H9 (cell line): Measurements from ENCODE around the gene MIA3. TPM values are rescaled to one million over a fixed set of nuclear protein-coding genes. Genes with fewer than 3 reads are reported as not detected.

Experiments
- DNase-seq: peaks from one replicate; pipeline ENCODE4 v3.0.0-alpha.2; 2017
- H2AFZ ChIP-seq: one replicate; pipeline ENCODE4 v1.6.1; 2013; ENCODE audit warnings: mild to moderate bottlenecking, low read length, control low read depth, moderate library complexity
- H2AK5ac ChIP-seq: 2 replicates; pipeline ENCODE4 v1.6.1; 2013; ENCODE audit warnings: low read length, control low read depth, mixed read lengths; ENCODE audit not compliant: insufficient read length
- H2BK120ac ChIP-seq: one replicate; pipeline ENCODE4 v1.6.1; 2013; ENCODE audit warnings: low read depth, mild to moderate bottlenecking, low read length, control low read depth, inconsistent platforms; ENCODE audit not compliant: poor library complexity, severe bottlenecking
- H2BK12ac ChIP-seq: 2 replicates; pipeline ENCODE4 v1.6.1; 2013; ENCODE audit warnings: low read length, control low read depth, mixed read lengths, low read depth; ENCODE audit not compliant: insufficient read length
- H2BK15ac ChIP-seq: 2 replicates; pipeline ENCODE4 v1.6.1; 2013; ENCODE audit warnings: low read depth, low read length, control low read depth
- H2BK20ac ChIP-seq: one replicate; pipeline ENCODE4 v1.6.1; 2013; ENCODE audit warnings: low read depth, mild to moderate bottlenecking, low read length, control low read depth, inconsistent platforms; ENCODE audit not compliant: poor library complexity, severe bottlenecking
- H2BK5ac ChIP-seq: 2 replicates; pipeline ENCODE4 v1.6.1; 2013; ENCODE audit warnings: low read length, control low read depth, mixed read lengths; ENCODE audit not compliant: insufficient read length
- H3K14ac ChIP-seq: 2 replicates; pipeline ENCODE4 v1.6.1; 2013; ENCODE audit warnings: low read length, control low read depth; ENCODE audit not compliant: insufficient read depth
- H3K18ac ChIP-seq: 2 replicates; pipeline ENCODE4 v1.6.1; 2013; ENCODE audit warnings: low read depth, mild to moderate bottlenecking, mixed read lengths, low read length, control low read depth; ENCODE audit not compliant: insufficient read length
- H3K23ac ChIP-seq: 2 replicates; pipeline ENCODE4 v1.6.1; 2013; ENCODE audit warnings: low read length, control low read depth, mixed read lengths, low read depth; ENCODE audit not compliant: insufficient read length
- H3K23me2 ChIP-seq: 2 replicates; pipeline ENCODE4 v1.6.1; 2013; ENCODE audit warnings: low read depth, mild to moderate bottlenecking, mixed read lengths, low read length, control low read depth; ENCODE audit not compliant: insufficient read length, poor library complexity, severe bottlenecking
- H3K27ac ChIP-seq: 2 replicates; pipeline ENCODE4 v1.5.1; 2013; ENCODE audit warnings: low read length, control low read depth, mixed read lengths, low read depth; ENCODE audit not compliant: insufficient read length
- H3K27me3 ChIP-seq: 2 replicates; pipeline ENCODE4 v1.6.1; 2013; ENCODE audit warnings: low read length, control low read depth, inconsistent platforms; ENCODE audit not compliant: insufficient read depth
- H3K4ac ChIP-seq: 2 replicates; pipeline ENCODE4 v1.6.1; 2013; ENCODE audit warnings: low read depth, mild to moderate bottlenecking, control low read depth, inconsistent platforms, low read length, moderate library complexity
- H3K4me1 ChIP-seq: 2 replicates; pipeline ENCODE4 v1.6.1; 2013; ENCODE audit warnings: low read length, control low read depth, inconsistent platforms; ENCODE audit not compliant: insufficient read depth
- H3K4me2 ChIP-seq: 2 replicates; pipeline ENCODE4 v1.6.1; 2013; ENCODE audit warnings: low read length, control low read depth, mixed read lengths; ENCODE audit not compliant: insufficient read length, insufficient read depth
- H3K56ac ChIP-seq: 2 replicates; pipeline ENCODE4 v1.6.1; 2013; ENCODE audit warnings: low read depth, mild to moderate bottlenecking, mixed read lengths, low read length, control low read depth; ENCODE audit not compliant: insufficient read length
- H3K79me1 ChIP-seq: 2 replicates; pipeline ENCODE4 v1.6.1; 2013; ENCODE audit warnings: low read depth, mild to moderate bottlenecking, moderate library complexity, low read length, control low read depth, inconsistent platforms; ENCODE audit not compliant: insufficient read depth, poor library complexity, severe bottlenecking
- H3K79me2 ChIP-seq: 2 replicates; pipeline ENCODE4 v1.6.1; 2013; ENCODE audit warnings: low read length, control low read depth, inconsistent platforms; ENCODE audit not compliant: insufficient read depth
- H3K9ac ChIP-seq: 2 replicates; pipeline ENCODE4 v1.6.1; 2013; ENCODE audit warnings: low read length, control low read depth, mixed read lengths; ENCODE audit not compliant: insufficient read length; ENCODE audit errors: extremely low read depth
- H3K9me3 ChIP-seq: one replicate; pipeline ENCODE4 v1.6.1; 2013; ENCODE audit warnings: low read depth, low read length, inconsistent platforms; ENCODE audit not compliant: control insufficient read depth
- H3T11ph ChIP-seq: one replicate; pipeline ENCODE4 v1.6.1; 2013; ENCODE audit warnings: mild to moderate bottlenecking, low read length, control low read depth, inconsistent platforms
- H4K20me1 ChIP-seq: one replicate; pipeline ENCODE4 v1.6.1; 2013; ENCODE audit not compliant: control insufficient read depth, insufficient read length, insufficient read depth
- H4K5ac ChIP-seq: 2 replicates; pipeline ENCODE4 v1.6.1; 2013; ENCODE audit warnings: low read depth, mild to moderate bottlenecking, mixed read lengths, low read length, control low read depth; ENCODE audit not compliant: insufficient read length
- H4K8ac ChIP-seq: replicated peaks from 2 replicates; pipeline ENCODE4 v1.6.1; 2013; ENCODE audit warnings: low read length, control low read depth, mixed read lengths, low read depth; ENCODE audit not compliant: insufficient read length
- H4K91ac ChIP-seq: 2 replicates; pipeline ENCODE4 v1.6.1; 2013; ENCODE audit warnings: low read depth, mild to moderate bottlenecking, moderate library complexity, mixed read lengths, low read length, control low read depth; ENCODE audit not compliant: insufficient read length
- H3K27ac Mint-ChIP-seq, 3 experiments: 2 replicates in 2 of 3; 3 replicates in 1 of 3; pipeline ENCODE4 v1.8.0; 2020 to 2021; ENCODE audit warnings: mixed read lengths in 3 of 3, mild to moderate bottlenecking in 1 of 3, moderate library complexity in 1 of 3
- H3K27me3 Mint-ChIP-seq: 2 replicates; pipeline ENCODE4 v1.8.0; 2021; ENCODE audit warnings: low read depth, mild to moderate bottlenecking, moderate library complexity, mixed read lengths
- H3K36me3 Mint-ChIP-seq, 3 experiments: 2 replicates in 2 of 3; 3 replicates in 1 of 3; pipeline ENCODE4 v1.8.0; 2020 to 2021; ENCODE audit warnings: low read depth in 3 of 3, mixed read lengths in 3 of 3; ENCODE audit not compliant: insufficient read depth in 1 of 3
- H3K4me1 Mint-ChIP-seq, 2 experiments: 2 replicates each; pipeline ENCODE4 v1.8.0; 2020; ENCODE audit warnings: mixed read lengths in 2 of 2
- H3K4me3 Mint-ChIP-seq, 2 experiments: 2 replicates in 1 of 2; 3 replicates in 1 of 2; pipeline ENCODE4 v1.8.0; 2020 to 2021; ENCODE audit warnings: mild to moderate bottlenecking in 2 of 2, mixed read lengths in 2 of 2, moderate library complexity in 1 of 2
- H3K9me3 Mint-ChIP-seq, 2 experiments: 2 replicates in 1 of 2; 3 replicates in 1 of 2; pipeline ENCODE4 v1.8.0; 2020; ENCODE audit warnings: mild to moderate bottlenecking in 2 of 2, mixed read lengths in 2 of 2, moderate library complexity in 1 of 2
- CTCF ChIP-seq: fragments of 200-600 bp; sonication (generic); conservative IDR thresholded peaks from 3 replicates; pipeline ENCODE4 v1.8.0; 2021; ENCODE audit warnings: antibody characterized with exemption, mild to moderate bottlenecking
- WGBS: extraction: QIAGEN DNeasy Blood & Tissue Kit; methylation state at CpG from one replicate; pipeline ENCODE4 v1.1.7; 2013; ENCODE audit warnings: missing lambda C conversion rate, low lambda C conversion rate, mixed read lengths; ENCODE audit not compliant: insufficient read length; ENCODE audit errors: extremely low coverage; 5-methylcytosine and 5-hydroxymethylcytosine counted together
- total RNA-seq: library from RNA; stranded (reverse); gene quantifications from 2 replicates; pipeline ENCODE4 v1.2.1, GENCODE V29; 2021

Gene MIA3
- total RNA-seq, 1 experiment from 2014 or later: 55.5 TPM

GRCh38 chr1:222583079-222583478 lies 34.8 kb upstream of the MIA3 start:
- Histone ChIP-seq H2AFZ (no peak overlapping the region), H3K23ac (no peak overlapping the region), H3K79me2 (no peaks in the 10 kb centered on the region; the same call in 1 of the 2 replicates), H3K4me2 (no peak overlapping the region), H2BK15ac (no peak overlapping the region), H4K91ac (no peak overlapping the region), H4K5ac (no peak overlapping the region), H3K4me1 (no peaks in the 10 kb centered on the region), H3K14ac (no peak overlapping the region), H3K9me3 (no peaks in the 10 kb centered on the region), H3K27me3 (no peaks in the 10 kb centered on the region), H3K79me1 (no peaks in the 10 kb centered on the region), H3K56ac (no peak overlapping the region), H4K8ac (no peak overlapping the region), H3K4ac (no peak overlapping the region), H2AK5ac (no peak overlapping the region), H2BK5ac (no peak overlapping the region), H3T11ph (no peak overlapping the region), H3K27ac (no peak overlapping the region), H2BK12ac (no peak overlapping the region), H3K18ac (no peak overlapping the region), H2BK20ac (no peak overlapping the region), H3K23me2 (no peaks in the 10 kb centered on the region), H4K20me1 (no peaks in the 10 kb centered on the region), H3K9ac (no peak overlapping the region), H2BK120ac (no peak overlapping the region)
- H3K27ac Mint-ChIP-seq: no peak overlapping the region
- WGBS: 100% methylated on average over 2 of the region's 5 CpGs
- DNase-seq: no peak
- no peak for TF ChIP-seq CTCF
- no peaks in the 10 kb centered on the region; a peak in 2 of 4 replicates for H3K4me1 Mint-ChIP-seq
- peaks cover 11 to 53% (median 43%) of the 10 kb centered on the region in 3 experiments; a peak in 6 of 7 replicates for H3K36me3 Mint-ChIP-seq
- no peaks in the 10 kb centered on the region for H3K9me3 Mint-ChIP-seq
- no peak overlapping the region for H3K4me3 Mint-ChIP-seq
- no peaks in the 10 kb centered on the region for H3K27me3 Mint-ChIP-seq
